Fibroblast of pulmonary artery (primary cell): ENCODE results near the gene CDC34.

Experiments
- DNase-seq: peaks from one replicate; pipeline ENCODE4 v3.0.0-alpha.2; 2010; ENCODE audit warnings: low read depth
- H3K4me3 ChIP-seq: replicated peaks from 2 replicates; pipeline ENCODE4 v1.5.1; 2011; ENCODE audit warnings: low read depth, mild to moderate bottlenecking, control low read depth, low read length, moderate library complexity
- TF ChIP-seq, protein P1 (sequence below): IDR thresholded peaks from 2 replicates; pipeline ENCODE4 v1.5.1; 2011; ENCODE audit warnings: mild to moderate bottlenecking, control low read depth, low read length, inconsistent platforms; ENCODE audit errors: missing control alignments

The CDC34 gene

DNA sequence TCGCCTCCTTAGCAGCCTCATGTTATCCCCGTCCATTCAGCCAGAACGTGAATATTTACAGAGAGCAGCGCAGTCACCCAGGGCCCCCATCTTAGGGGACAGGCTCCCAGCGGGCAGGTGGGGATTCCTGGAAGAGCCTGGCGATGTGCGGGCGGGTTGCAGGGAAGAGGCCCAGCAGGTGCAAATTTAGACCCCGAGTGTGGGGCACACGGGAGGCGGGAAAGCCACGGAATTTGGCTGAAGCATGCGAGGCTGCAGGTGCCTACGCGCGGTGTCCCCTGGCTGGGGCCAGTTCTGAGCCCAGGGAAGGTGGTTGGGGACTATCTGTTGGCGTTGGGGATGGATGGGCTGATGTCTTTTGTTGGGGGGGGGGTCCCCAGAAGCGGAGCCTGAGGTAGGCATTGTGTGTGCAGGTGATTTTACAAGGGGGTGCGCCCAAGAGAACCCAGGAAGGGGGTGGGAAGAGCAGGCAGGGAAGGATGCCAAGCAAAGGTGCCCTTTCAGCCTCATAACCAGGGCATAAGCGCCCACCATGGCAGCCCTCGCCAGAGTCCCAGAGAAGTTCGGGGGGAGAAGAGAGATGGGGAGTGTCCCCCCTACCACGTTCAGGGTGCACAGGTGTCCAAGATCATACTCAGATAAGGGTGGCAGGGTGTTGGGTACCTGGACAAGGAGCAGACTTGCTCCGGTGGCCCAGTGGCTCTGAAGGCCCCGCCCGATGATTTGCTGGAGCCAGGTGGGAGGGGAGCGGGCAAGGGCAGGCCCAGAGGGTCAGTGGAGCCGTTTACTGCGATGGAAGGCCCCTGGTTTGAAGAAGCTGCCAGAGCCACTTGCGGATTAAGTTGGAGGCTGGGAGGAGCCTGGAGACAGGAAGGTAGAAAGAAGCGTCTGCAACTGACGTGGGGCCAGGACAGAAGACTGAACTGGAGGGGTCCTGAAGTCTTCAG is 23.1 kb upstream of the CDC34 start:
- TF ChIP-seq, protein P1, sequence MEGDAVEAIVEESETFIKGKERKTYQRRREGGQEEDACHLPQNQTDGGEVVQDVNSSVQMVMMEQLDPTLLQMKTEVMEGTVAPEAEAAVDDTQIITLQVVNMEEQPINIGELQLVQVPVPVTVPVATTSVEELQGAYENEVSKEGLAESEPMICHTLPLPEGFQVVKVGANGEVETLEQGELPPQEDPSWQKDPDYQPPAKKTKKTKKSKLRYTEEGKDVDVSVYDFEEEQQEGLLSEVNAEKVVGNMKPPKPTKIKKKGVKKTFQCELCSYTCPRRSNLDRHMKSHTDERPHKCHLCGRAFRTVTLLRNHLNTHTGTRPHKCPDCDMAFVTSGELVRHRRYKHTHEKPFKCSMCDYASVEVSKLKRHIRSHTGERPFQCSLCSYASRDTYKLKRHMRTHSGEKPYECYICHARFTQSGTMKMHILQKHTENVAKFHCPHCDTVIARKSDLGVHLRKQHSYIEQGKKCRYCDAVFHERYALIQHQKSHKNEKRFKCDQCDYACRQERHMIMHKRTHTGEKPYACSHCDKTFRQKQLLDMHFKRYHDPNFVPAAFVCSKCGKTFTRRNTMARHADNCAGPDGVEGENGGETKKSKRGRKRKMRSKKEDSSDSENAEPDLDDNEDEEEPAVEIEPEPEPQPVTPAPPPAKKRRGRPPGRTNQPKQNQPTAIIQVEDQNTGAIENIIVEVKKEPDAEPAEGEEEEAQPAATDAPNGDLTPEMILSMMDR = no peak
- DNase-seq = no peak
- H3K4me3 ChIP-seq = peak overlapping the region; percentile 86

- DNase-seq = peak; percentile 92
- TF ChIP-seq, protein P1 = peak; percentile 97
- no peak overlapping the region for H3K4me3 ChIP-seq
Observed at GRCh38 chr19:510606-511100, 20.9 kb upstream of the CDC34 start.

DNA sequence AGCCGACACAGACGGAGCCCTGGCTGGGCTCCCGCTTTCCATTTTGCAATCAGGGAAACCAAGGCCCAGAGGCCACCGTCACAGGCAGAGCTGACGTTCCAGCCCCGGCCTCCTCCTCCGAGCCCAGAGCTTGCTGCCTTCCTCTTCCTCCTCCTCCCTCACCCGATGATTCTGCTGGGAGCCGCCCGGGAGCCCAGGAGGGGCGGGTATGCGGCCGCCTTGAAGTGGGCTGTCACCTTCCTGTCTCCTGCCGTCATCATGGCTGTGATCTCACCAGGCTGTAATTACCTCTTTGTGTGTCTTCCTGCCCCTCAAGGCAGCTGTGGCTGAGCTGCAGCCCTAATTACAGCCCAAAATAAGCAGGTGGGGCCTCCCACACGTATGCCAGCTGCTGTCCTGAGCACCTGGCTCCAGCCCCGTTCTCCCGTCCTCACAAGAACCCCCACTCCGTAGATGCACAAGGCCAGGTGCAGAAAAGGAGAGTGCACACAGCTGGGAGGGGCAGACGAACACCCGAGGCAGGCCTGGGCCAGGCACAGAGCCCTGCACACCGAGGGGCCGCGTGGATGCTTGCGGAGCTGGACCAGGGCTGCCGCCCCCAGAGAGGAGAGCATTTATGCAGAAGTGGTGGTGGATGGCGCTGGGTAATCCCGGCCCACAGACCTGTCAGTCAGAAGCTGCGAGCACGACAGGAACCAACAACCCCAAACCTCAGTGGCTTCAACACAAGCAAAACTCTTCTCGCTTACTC is 20.3 kb upstream of the CDC34 start:
- DNase-seq = peak; percentile 72
- H3K4me3 ChIP-seq = no peak overlapping the region
- TF ChIP-seq, protein P1 = no peak

- TF ChIP-seq, protein P1 = no peak
- no peak for DNase-seq
- H3K4me3 ChIP-seq = no peak overlapping the region
Observed at GRCh38 chr19:512547-513365, 18.8 kb upstream of the CDC34 start.

DNA sequence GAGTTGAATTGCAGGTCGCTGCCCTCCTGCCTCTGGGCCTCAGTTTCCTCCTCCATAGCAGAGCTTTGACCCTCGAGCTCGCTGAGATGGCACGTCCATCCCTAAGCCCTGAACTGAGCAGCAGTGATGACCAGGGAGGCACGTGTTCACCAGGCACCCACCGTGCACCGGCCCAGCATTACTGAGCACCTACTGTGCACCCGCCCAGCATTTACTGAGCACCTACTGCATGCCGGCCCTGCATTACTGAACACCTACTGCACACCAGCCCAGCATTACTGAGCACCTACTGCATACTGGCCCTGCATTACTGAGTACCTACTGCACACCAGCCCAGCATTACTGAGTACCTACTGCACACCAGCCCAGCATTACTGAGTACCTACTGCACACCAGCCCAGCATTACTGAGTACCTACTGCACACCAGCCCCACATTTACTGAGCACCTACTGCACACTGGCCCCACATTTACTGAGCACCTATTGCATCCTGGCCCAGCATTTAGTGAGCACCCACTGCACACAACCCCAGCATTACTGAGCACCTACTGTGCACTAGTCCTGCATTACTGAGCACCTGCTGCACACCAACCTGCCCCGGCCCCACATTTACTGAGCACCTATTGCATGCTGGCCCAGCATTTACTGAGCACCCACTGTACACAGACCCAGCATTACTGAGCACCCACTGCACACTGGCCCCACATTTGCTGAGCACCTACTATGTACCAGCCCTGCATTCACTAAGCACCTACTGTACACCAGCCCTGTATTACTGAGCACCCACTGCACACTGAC is 18.0 kb upstream of the CDC34 start:
- TF ChIP-seq, protein P1 = no peak
- DNase-seq = no peak
- no peak overlapping the region for H3K4me3 ChIP-seq

DNA sequence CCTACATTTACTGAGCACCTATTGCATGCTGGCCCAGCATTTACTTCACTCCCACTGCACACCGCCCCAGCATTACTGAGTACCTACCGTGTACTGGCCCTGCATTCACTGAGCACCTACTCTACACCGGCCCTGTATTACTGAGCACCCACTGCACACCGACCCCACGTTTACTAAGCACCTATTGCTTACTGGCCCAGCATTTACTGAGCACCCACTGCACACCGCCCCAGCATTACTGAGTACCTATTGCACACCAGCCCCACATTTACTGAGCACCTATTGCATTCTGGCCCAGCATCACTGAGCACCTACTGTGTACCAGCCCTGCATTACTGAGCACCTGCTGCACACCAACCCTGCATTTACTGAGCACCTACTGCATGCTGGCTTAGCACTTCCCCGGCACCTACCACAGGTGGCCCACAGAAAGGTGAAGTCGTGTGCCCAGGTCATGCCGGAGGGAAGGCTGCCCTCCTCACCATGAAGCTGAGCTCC is 17.3 kb upstream of the CDC34 start:
- TF ChIP-seq, protein P1 = no peak
- H3K4me3 ChIP-seq = no peak overlapping the region
- no peak for DNase-seq
